ENCODE measurements around the gene PRAC2. TPM values are rescaled to one million over a fixed set of nuclear protein-coding genes. Genes with fewer than 3 reads are reported as not detected.

Gene PRAC2
- total and polyA plus RNA-seq, 4 experiments from 2014 or later, result not detected

DNA sequence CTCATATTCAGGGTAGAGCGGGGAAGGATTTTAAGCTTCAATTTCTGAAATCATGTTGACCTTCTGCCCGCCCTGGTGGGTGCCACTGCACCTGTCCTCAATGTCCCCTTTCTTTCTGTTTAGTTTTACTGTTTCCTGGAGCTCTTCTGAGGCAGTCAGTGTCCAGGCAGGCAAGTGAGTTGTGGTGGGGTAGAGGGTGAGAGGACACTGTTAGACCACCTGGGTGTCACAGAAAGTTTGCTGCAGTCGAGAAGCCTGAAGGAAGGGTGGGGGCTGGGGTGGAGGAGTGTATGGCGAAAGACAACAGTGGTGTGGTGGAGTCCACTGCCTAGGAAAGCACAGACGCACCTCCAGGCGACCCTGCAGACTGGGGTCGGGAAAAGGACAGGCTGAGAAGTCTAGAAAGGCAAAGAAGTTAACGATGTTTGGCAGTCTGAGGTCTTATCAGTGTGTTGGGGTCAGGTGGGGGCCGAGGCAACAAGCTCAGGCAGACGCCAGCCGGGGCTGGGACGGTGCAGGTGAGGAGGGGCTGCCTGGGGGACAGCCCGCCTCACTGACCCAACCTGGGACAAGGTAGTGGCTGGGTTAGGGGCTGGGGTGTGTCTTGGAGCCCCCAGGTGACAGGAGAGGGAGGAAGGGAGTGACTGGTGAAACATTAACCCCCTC is 28.9 kb downstream of the PRAC2 start:
- no peaks in the 10 kb centered on the region for H3K36me3 Mint-ChIP-seq
- peaks cover 24% of the 10 kb centered on the region for H3K4me1 ChIP-seq (ENCODE audit: insufficient read depth, low read length)
- intact Hi-C loops (cut with micrococcal nuclease), result loop anchor here (2.0 to 5.0 kb wide), 2 partner anchors 17 to 35 kb away; no protein-coding TSS in a partner anchor
- H3K4me1 Mint-ChIP-seq, result peaks cover 2 to 33% (median 23%) of the 10 kb centered on the region in 4 donors
- ChIA-PET CTCF (ENCODE audit: partially characterized antibody) (interaction anchor here (1.1 to 1.3 kb wide), 3 partner anchors 52 to 132 kb away, joined by 3 read pairs; no protein-coding TSS in a partner anchor), POLR2A (ENCODE audit: partially characterized antibody) (interaction anchor here (1.0 kb wide), 1 partner anchor 32 kb away, joined by 3 read pairs; no protein-coding TSS in a partner anchor)
- H3K9me3 Mint-ChIP-seq, result peaks cover 0 to 14% (median 3%) of the 10 kb centered on the region in 8 donors
- no peak overlapping the region for H3K27ac Mint-ChIP-seq
- no peak overlapping the region for H3K4me3 Mint-ChIP-seq
- H3K27me3 Mint-ChIP-seq, result peaks cover 66% of the 10 kb centered on the region in 2 donors
- no peak for DNase-seq
- H3K9me3 ChIP-seq (ENCODE audit: control insufficient read depth in 1 of 2, low read length in 2 of 2), result no peaks in the 10 kb centered on the region
- H3K27me3 ChIP-seq (ENCODE audit: insufficient read depth, low read length), result peaks cover 91% of the 10 kb centered on the region
- no peak overlapping the region for H3K27ac ChIP-seq (ENCODE audit: low read depth, low read length)
- H3K4me3 ChIP-seq (ENCODE audit: low read length in 2 of 2), result no peak overlapping the region
- no peaks in the 10 kb centered on the region for H3K36me3 ChIP-seq (ENCODE audit: insufficient read depth, low read length)

DNA sequence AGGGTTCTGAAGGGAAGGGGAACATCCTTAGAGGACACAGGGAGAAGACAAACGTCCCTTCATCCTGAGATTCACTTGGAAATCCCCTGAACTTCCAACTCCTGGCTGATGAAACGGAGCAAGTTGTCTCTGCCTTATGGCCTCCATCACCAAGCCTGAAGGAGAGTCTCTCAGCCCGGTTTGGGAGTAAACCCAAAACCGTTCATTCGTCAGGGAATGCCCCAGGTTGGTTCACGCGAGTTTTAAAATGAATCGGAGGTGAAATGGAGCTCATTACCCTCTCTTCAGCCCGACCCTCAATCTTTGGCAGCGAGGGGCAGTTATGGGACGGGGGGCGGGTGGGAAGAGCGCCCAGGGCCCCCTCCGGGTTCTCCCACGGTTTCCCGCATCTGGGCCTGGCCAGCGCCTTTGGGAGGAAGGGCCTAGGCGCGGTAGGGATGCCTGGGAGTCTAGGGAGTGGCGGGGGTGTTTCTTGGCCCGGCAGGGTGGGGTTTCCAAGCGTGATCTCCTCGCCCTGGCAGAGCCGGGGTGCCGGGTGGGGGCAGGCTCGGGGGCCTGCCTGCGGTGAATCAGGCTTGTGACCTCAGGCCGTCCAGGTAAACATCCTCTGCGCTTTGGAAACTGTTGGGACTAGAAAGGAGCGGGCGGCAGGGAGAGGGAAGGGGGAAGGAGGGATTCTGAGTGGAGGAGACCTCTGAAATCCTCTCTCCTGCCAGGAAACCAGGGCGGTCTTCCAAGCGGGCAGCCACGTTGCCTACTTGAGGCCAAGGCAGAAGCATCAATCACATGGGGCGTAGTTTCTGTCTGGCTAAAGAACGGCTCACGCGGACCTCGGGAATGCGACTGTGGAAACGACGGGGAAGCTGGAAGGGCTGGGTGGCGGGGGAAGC is 29.7 kb downstream of the PRAC2 start:
- Mint-ChIP-seq H3K4me3 (no peak overlapping the region), H3K27ac (peak overlapping the region in 1 of 7 donors; percentile 29), H3K27me3 (peaks cover 66 to 67% of the 10 kb centered on the region in 2 donors), H3K4me1 (peaks cover 0 to 30% (median 21%) of the 10 kb centered on the region in 4 donors), H3K9me3 (peaks cover 0 to 10% (median 3%) of the 10 kb centered on the region in 8 donors), H3K36me3 (no peaks in the 10 kb centered on the region)
- Histone ChIP-seq H3K27me3 (ENCODE audit: insufficient read depth, low read length) (peaks cover 88% of the 10 kb centered on the region), H3K36me3 (ENCODE audit: insufficient read depth, low read length) (no peaks in the 10 kb centered on the region), H3K4me1 (ENCODE audit: insufficient read depth, low read length) (peaks cover 17% of the 10 kb centered on the region), H3K4me3 (ENCODE audit: low read length in 2 of 2) (no peak overlapping the region), H3K27ac (ENCODE audit: low read depth, low read length) (no peak overlapping the region), H3K9me3 (ENCODE audit: control insufficient read depth in 1 of 2, low read length in 2 of 2) (no peaks in the 10 kb centered on the region)
- intact Hi-C loops (cut with micrococcal nuclease), result loop anchor here (5.0 kb wide), 1 partner anchor 35 kb away; no protein-coding TSS in a partner anchor
- ChIA-PET CTCF (ENCODE audit: partially characterized antibody) (interaction anchor here (0.8 to 1.3 kb wide), 2 partner anchors 26 to 132 kb away, joined by 3 read pairs; no protein-coding TSS in a partner anchor), POLR2A (ENCODE audit: partially characterized antibody) (interaction anchor here (1.0 kb wide), 1 partner anchor 33 kb away, joined by 3 read pairs; no protein-coding TSS in a partner anchor)
- DNase-seq, result no peak

DNA sequence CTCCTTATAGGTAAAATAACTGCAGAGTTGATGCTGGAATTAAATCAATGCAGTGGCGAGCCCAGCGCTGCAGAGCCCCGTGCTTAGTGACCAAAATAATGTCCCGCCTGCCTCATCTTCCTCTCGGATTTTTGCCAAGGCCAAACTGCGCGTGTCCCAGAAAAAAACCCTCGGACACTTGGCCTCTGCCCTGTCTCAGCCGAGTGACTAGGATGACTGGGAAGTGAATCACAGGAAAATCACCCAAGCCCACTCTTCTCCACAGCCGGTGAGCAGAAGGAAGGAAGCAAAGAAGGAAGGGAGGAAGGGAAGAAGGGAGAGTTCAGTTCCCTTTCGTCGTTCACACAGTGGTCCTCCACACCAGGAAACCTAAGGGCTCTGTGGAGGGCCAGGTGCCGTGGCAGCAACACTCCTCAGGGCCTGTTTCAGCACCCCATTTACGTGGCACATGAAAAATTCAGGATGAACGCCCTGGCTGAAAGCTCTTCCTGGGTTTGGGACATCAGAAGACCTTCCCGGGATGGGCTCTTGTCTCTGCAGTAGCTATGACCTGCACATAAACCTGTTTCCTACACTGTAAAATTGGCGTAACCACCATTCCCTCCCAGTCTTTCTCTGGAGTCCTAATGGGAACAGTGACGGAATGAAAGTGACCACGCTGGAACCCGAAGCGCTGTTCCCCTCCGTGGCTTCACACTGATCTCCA is 31.0 kb downstream of the PRAC2 start:
- Mint-ChIP-seq H3K4me3 (peak overlapping the region in 6 of 8 donors; percentile 1 to 70 (median 19)), H3K27ac (peak overlapping the region in 3 of 7 donors; percentile 8 to 58 (median 51)), H3K27me3 (peaks cover 72 to 74% of the 10 kb centered on the region in 2 donors), H3K4me1 (peaks cover 0 to 30% (median 21%) of the 10 kb centered on the region in 4 donors), H3K9me3 (peaks cover 0 to 6% (median 3%) of the 10 kb centered on the region in 8 donors), H3K36me3 (no peaks in the 10 kb centered on the region)
- Histone ChIP-seq H3K4me1 (ENCODE audit: insufficient read depth, low read length) (peaks cover 17% of the 10 kb centered on the region), H3K36me3 (ENCODE audit: insufficient read depth, low read length) (no peaks in the 10 kb centered on the region), H3K27ac (ENCODE audit: low read depth, low read length) (no peak overlapping the region), H3K4me3 (ENCODE audit: low read length in 2 of 2) (no peak overlapping the region), H3K27me3 (ENCODE audit: insufficient read depth, low read length) (peaks cover 79% of the 10 kb centered on the region), H3K9me3 (ENCODE audit: control insufficient read depth in 1 of 2, low read length in 2 of 2) (no peaks in the 10 kb centered on the region)
- intact Hi-C loops (cut with micrococcal nuclease), result loop anchor here (5.0 kb wide), 1 partner anchor 37 kb away; no protein-coding TSS in a partner anchor
- no peak for DNase-seq
- POLR2A ChIA-PET (ENCODE audit: partially characterized antibody), result no interaction called here
- CTCF ChIA-PET (ENCODE audit: partially characterized antibody), result interaction anchor here (0.5 kb wide), 1 partner anchor 426 kb away, joined by 3 read pairs; no protein-coding TSS in a partner anchor

DNA sequence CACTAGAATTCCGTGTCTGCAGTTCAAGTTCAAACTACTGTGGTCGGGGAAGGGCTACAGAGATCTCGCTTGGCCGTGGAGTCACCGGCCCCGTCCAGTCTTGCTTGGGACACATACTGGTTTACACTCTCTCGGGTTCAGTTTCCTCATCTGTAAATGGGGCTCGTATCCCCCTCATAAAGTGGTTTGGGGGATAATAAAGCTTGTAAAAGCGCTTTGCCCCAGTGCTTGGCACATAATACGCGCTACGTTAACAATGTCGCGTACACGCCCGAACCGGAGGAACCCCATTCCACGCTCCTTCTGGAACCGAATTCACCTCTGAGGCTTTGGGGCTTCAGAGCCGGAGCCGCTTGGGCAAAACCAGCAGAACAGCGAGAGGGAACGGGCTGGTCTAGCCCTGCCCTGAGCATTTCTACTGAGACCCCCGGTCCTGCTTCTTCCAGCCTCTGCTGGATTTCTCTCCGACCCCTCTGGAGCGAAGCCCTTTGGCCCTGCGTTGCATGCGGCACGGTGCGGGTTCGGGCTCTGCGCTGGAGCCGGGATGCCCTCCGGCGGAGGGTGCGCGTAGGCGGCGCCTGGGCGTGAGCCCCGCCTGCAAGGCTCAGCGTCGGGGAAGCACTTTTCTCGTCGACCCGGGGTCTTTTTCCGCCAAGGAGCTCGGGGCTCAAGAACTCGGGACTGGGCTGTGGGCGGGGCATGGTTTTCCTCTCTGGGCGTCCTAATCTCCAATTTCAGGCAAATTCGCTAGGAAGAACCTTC is 31.7 kb downstream of the PRAC2 start:
- Mint-ChIP-seq H3K4me3 (peak overlapping the region in 3 of 8 donors; percentile 20 to 70 (median 65)), H3K4me1 (peaks cover 0 to 26% (median 20%) of the 10 kb centered on the region in 4 donors), H3K27me3 (peaks cover 69 to 74% of the 10 kb centered on the region in 2 donors), H3K9me3 (no peaks in the 10 kb centered on the region), H3K27ac (peak overlapping the region in 3 of 7 donors; percentile 51 to 76 (median 58)), H3K36me3 (no peaks in the 10 kb centered on the region)
- ChIA-PET CTCF (ENCODE audit: partially characterized antibody) (interaction anchor here (1.1 kb wide), 1 partner anchor 76 kb away, joined by 3 read pairs; no protein-coding TSS in a partner anchor), POLR2A (ENCODE audit: partially characterized antibody) (no interaction called here)
- Histone ChIP-seq H3K4me1 (ENCODE audit: insufficient read depth, low read length) (peaks cover 17% of the 10 kb centered on the region), H3K27me3 (ENCODE audit: insufficient read depth, low read length) (peaks cover 72% of the 10 kb centered on the region), H3K36me3 (ENCODE audit: insufficient read depth, low read length) (no peaks in the 10 kb centered on the region), H3K27ac (ENCODE audit: low read depth, low read length) (no peak overlapping the region), H3K4me3 (ENCODE audit: low read length in 2 of 2) (no peak overlapping the region), H3K9me3 (ENCODE audit: control insufficient read depth in 1 of 2, low read length in 2 of 2) (no peaks in the 10 kb centered on the region)
- DNase-seq, result no peak
- intact Hi-C loops (cut with micrococcal nuclease), result loop anchor here (5.0 kb wide), 1 partner anchor 37 kb away; no protein-coding TSS in a partner anchor

DNA sequence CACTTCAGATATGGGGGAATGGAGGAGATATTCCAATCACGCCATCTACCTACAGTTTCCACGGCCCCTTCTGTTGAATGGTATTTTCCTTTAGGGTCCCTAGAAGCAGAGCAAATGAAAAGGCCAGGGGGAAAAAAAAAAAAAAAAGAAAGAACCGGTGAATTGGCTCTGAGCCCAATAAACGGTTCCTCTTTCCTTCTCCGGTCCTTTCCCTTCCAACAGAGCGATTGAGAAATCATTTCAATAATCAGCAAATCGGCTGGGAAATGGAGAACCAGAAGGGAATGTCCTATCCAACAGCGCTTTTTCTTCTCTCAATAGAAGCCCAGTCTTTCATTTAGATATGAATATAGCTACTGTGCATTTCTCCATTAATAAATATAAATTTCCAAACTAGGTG is 32.4 kb downstream of the PRAC2 start:
- intact Hi-C loops (cut with micrococcal nuclease), result no loop called here
- no peaks in the 10 kb centered on the region for H3K36me3 ChIP-seq (ENCODE audit: insufficient read depth, low read length)
- ChIA-PET CTCF (ENCODE audit: partially characterized antibody) (interaction anchor here (1.1 kb wide), 1 partner anchor 77 kb away, joined by 3 read pairs; no protein-coding TSS in a partner anchor), POLR2A (ENCODE audit: partially characterized antibody) (no interaction called here)
- no peak overlapping the region for H3K27ac ChIP-seq (ENCODE audit: low read depth, low read length)
- H3K27me3 ChIP-seq (ENCODE audit: insufficient read depth, low read length), result peaks cover 65% of the 10 kb centered on the region
- H3K4me3 ChIP-seq (ENCODE audit: low read length in 2 of 2), result no peak overlapping the region
- no peaks in the 10 kb centered on the region for H3K9me3 ChIP-seq (ENCODE audit: control insufficient read depth in 1 of 2, low read length in 2 of 2)
- H3K4me3 Mint-ChIP-seq, result peak overlapping the region in 1 of 8 donors; percentile 65
- peaks cover 64 to 72% of the 10 kb centered on the region in 2 donors for H3K27me3 Mint-ChIP-seq
- H3K4me1 ChIP-seq (ENCODE audit: insufficient read depth, low read length), result peaks cover 17% of the 10 kb centered on the region
- H3K4me1 Mint-ChIP-seq, result peaks cover 0 to 26% (median 20%) of the 10 kb centered on the region in 4 donors
- no peaks in the 10 kb centered on the region for H3K36me3 Mint-ChIP-seq
- DNase-seq, result no peak
- peak overlapping the region in 2 of 7 donors; percentile 29 to 66 for H3K27ac Mint-ChIP-seq
- H3K9me3 Mint-ChIP-seq, result no peaks in the 10 kb centered on the region

DNA sequence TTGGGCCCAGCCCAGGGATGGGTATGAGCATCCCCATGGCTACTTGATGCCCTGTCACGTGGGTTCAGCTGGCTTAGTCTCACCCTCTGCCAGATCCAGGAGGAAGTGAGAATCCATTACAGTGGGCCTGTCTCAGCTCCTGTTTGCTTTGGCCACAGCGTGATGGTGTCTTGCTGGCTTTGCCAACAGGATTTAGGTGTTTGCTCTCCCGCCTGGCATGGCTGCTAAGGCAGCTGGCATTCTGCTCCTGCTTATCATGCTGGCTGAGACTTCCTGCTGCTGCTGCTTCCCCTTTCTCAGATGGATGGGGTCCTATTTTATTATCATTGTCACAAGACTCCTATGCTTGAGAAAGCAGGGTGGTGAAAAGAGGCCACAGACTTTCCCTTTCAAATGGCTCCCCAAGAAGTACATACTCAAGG is 33.9 kb downstream of the PRAC2 start:
- intact Hi-C loops (cut with micrococcal nuclease), result no loop called here

More for the DNA sequence above, 33.9 kb downstream of the PRAC2 start:
- peaks cover 0 to 24% (median 16%) of the 10 kb centered on the region in 4 donors for H3K4me1 Mint-ChIP-seq
- peaks cover 62 to 73% of the 10 kb centered on the region in 2 donors for H3K27me3 Mint-ChIP-seq
- H3K9me3 ChIP-seq (ENCODE audit: control insufficient read depth in 1 of 2, low read length in 2 of 2), result no peaks in the 10 kb centered on the region
- H3K27ac ChIP-seq (ENCODE audit: low read depth, low read length), result no peak overlapping the region
- no peaks in the 10 kb centered on the region for H3K36me3 Mint-ChIP-seq
- peaks cover 59% of the 10 kb centered on the region for H3K27me3 ChIP-seq (ENCODE audit: insufficient read depth, low read length)
- H3K27ac Mint-ChIP-seq, result no peak overlapping the region
- POLR2A ChIA-PET (ENCODE audit: partially characterized antibody), result no interaction called here
- no peaks in the 10 kb centered on the region for H3K9me3 Mint-ChIP-seq
- H3K4me3 ChIP-seq (ENCODE audit: low read length in 2 of 2), result no peak overlapping the region
- CTCF ChIA-PET (ENCODE audit: partially characterized antibody), result interaction anchor here (1.5 kb wide), 1 partner anchor 12 kb away, joined by 3 read pairs; no protein-coding TSS in a partner anchor
- no peak for DNase-seq
- no peaks in the 10 kb centered on the region for H3K36me3 ChIP-seq (ENCODE audit: insufficient read depth, low read length)
- peaks cover 17% of the 10 kb centered on the region for H3K4me1 ChIP-seq (ENCODE audit: insufficient read depth, low read length)
- H3K4me3 Mint-ChIP-seq, result no peak overlapping the region
